ENCODE results near the gene UROC1. TPM values are rescaled to one million over a fixed set of nuclear protein-coding genes. Genes with fewer than 3 reads are reported as not detected.

The UROC1 gene
- total and polyA plus RNA-seq, 2 of the 13 experiments (the other 11 are each of a cell fraction or from before 2014, with no cell fraction given): 0.71 to 1.3 TPM

GRCh38 chr3:126475413-126476114, 42.0 kb downstream of the UROC1 start, which contains the start of gene ZXDC (continued):
- TF ChIP-seq MXD1 (CRISPR knock-in tag; IDR thresholded peaks at IDR 0.05) (no peak), POLR2AphosphoS5 (IDR thresholded peaks at IDR 0.05; ENCODE audit: low read depth, low read length) (peak; percentile 62; the same call in 1 of the 2 replicates), ZNF18 (CRISPR knock-in tag; IDR thresholded peaks at IDR 0.05; ENCODE audit: insufficient replicate concordance) (no peak), GRHL1 (CRISPR knock-in tag; conservative IDR thresholded peaks at IDR 0.05) (no peak), ZNF879 (CRISPR knock-in tag; IDR thresholded peaks at IDR 0.05) (no peak), HMGXB3 (CRISPR knock-in tag; IDR thresholded peaks at IDR 0.05; ENCODE audit: borderline replicate concordance) (no peak), NONO (IDR thresholded peaks at IDR 0.05) (no peak), NONO (CRISPR knock-in tag; conservative IDR thresholded peaks at IDR 0.05) (peak; percentile 69; the same call in 1 of the 2 replicates), HOXD1 (CRISPR knock-in tag; IDR thresholded peaks at IDR 0.05) (no peak), ZBTB7A (CRISPR knock-in tag; IDR thresholded peaks at IDR 0.05) (no peak), ZC3H13 (CRISPR knock-in tag; IDR thresholded peaks at IDR 0.05) (no peak), PLRG1 (conservative IDR thresholded peaks at IDR 0.05) (no peak), ZFY (CRISPR knock-in tag; IDR thresholded peaks at IDR 0.05) (peak; percentile 80), SMAD1 (CRISPR knock-in tag; IDR thresholded peaks at IDR 0.05; ENCODE audit: borderline replicate concordance, low read depth) (no peak), ZNF136 (CRISPR knock-in tag; IDR thresholded peaks at IDR 0.05; ENCODE audit: low read depth) (no peak), ZNF251 (CRISPR knock-in tag; IDR thresholded peaks at IDR 0.05) (no peak), KLF11 (CRISPR knock-in tag; IDR thresholded peaks at IDR 0.05) (no peak), THAP9 (CRISPR knock-in tag; IDR thresholded peaks at IDR 0.05; ENCODE audit: borderline replicate concordance) (no peak)
